HG03558 (cell line): ENCODE data around the gene RNF41.
"Not testable (repeated sequence)": the region's sequence is repeated elsewhere in the genome, so short reads cannot be mapped to it uniquely, and the experiment has no call there.

Experiments
- ATAC-seq: cut with Tn5 transposase; IDR thresholded peaks from one replicate; pipeline ENCODE4 v1.9.1; 2021; ENCODE audit warnings: moderate number of reproducible peaks; ENCODE audit not compliant: unreplicated experiment; ENCODE audit errors: extremely low read depth

Gene RNF41

GRCh38 chr12:56219840-56220239 is 1.9 kb downstream of the RNF41 start:
- no peak for ATAC-seq

DNA sequence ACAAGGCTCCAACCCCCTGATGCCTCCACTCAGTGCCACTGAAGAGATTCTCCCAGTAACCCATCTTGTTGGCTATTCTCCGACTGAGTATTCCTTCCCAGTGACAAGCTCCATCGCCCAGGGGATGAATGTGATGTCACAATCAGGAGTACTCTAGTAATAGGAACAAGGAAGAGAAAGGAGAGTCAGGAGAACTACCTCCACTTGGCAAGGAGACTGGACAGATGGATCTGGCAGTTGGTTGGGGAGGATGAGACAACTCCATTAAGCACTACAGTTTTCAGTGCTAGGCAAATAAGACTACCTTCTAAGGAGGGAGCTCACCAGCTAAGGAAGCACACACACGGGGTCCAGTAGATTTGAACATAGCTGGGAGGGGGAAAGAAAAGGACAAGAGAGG is 5.3 kb downstream of the RNF41 start:
- ATAC-seq = no peak

DNA sequence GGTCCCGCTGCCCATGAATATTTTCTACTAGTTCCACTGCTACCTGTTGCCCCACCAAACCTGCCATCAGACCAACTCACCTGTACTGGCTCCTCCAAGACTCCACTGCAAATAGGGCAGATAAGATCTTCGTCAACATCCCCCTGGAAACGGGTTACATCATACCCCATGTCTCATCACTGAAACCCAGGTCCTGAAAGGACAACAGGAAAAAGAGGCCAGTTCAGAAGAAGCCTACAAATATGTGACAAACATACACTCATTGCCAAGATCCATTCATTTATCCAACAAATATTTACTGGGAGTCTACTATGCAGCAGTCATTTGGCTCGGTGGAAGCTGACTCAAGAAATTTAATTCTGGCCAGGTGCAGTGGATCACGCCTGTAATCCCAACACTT is 7.8 kb downstream of the RNF41 start:
- no peak for ATAC-seq

DNA sequence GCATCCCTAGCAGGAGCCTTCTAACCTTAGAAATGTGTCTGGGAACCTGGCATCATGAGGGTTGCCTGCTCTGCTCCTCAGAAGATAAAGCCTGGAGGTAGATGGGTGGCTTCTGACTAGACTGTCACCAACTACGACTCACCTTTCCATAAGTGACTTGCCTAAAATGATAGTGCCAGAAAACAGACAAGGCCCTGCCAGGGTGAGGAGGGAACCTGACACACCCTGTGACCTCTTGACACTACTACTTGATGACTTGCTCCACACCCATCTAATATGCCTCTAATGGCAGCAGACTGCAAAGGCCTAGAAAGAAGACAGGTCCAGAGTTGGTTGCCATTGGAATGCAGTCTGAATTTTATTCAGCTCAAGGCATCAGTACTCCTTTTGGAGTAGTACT is 9.4 kb downstream of the RNF41 start:
- no peak for ATAC-seq

DNA sequence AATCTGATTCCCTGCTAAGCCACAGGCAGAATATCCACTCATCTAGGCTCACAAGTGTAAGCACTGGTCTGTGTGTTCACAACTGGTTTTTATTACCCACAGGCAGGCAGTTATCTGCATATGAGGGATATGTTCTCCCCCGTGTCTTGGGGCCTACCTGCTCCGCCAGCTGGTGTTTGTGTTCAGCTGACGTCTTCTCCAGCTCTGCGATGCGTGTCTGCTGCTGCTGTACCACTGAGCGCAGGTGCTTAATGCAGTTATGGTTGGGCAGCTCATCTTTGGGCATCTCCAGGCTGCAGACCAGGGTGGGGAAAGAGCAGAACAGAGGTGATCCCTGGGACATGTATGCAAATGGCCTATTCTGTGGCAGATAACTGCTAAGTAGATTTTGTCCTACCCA is 13.7 kb downstream of the RNF41 start:
- no peak for ATAC-seq

DNA sequence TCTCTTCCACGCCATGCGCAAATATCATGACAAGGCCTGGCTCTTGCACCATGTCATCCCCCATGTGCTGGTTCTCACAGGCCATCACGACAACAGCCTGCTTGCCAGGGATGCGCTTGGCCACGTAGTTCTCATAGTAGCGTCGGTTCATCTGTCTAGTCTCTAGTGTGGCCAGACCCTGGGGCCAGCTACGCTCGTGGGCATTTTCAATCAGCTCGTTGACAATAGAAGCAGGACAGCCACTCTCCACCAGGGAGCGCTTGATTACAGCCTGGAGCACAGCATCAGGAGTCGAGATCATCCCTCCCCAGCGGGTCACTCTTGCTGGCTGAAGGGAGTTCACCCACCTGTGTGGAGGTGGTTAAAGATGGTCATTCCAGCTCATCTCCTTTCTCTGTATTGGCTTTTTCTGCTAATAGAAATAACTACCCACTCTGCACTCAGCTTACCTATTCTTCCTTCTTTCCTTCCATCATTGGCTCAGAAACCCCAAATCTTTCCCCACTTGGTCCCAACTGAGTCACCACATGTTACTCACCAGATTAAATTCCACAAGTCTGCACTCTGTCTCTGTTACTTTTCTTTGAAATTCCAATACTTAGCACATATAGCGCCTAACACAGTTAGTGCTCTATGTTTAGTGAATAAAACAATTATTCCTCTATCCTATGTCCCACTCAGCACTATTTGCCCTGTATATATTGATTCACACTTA is 15.1 kb downstream of the RNF41 start:
- no peak for ATAC-seq

DNA sequence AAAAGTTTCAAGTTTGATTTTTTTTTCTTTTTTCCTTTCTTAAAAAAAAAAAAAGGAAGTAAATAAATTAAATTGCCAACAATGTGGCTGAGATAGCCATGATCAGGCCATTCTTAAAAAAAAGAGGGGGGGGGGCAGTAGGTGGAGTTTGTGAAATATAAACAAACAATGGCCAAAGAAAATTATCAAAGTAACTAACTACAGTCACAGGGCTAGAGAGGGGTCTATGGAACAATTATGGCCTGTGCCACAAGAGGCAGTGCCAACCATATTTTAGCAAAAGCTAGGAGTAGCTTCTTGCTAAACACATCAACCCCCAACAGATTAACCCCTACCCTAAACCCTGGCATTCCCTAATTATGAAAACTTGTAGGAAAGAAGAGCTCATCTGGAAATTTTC is 16.3 kb downstream of the RNF41 start:
- ATAC-seq = no peak

- ATAC-seq = no peak
These were observed 17.4 kb downstream of the RNF41 start for GRCh38 chr12:56204275-56204674.

DNA sequence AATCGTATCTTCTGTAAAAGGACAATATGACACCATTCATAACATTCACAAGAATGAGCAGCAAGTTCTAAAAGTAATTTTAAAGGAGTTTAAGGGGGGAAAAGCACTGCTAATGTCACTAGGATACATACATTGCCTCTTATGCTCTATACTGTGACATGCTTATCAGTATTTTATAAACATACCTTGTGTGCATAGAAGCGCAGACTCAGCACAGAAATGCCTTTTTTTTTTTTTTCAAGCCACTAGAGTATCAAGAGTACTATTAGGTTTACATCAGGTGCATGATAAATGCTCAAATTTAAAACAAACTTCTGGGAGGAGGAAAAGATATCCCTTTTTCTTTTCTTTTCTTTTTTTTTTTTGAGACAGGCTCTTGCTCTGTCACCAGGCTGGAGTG is 18.9 kb downstream of the RNF41 start:
- ATAC-seq = no peak

GRCh38 chr12:56202366-56202765 is 19.4 kb downstream of the RNF41 start:
- no peak for ATAC-seq

DNA sequence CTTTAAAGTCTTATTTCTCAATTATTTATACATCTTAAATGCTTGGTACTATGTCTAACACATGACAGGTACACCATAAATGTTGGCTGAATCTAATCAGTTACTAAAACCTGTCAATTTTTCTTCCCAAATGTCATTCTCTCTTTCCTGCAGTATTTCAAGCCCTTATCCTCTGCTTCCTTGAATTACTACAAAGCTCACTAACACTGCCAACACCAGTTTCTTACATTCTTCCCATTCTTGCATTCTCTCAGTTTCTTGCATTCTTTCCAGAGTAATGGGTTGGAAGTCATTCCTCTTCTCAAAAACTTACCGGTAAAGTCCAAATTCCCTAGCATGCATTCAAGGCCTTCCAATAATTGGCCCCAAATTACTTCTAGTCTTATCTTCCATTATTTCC is 22.9 kb downstream of the RNF41 start:
- no peak for ATAC-seq

- ATAC-seq = no peak
These were observed 23.6 kb downstream of the RNF41 start for GRCh38 chr12:56197921-56198635.

DNA sequence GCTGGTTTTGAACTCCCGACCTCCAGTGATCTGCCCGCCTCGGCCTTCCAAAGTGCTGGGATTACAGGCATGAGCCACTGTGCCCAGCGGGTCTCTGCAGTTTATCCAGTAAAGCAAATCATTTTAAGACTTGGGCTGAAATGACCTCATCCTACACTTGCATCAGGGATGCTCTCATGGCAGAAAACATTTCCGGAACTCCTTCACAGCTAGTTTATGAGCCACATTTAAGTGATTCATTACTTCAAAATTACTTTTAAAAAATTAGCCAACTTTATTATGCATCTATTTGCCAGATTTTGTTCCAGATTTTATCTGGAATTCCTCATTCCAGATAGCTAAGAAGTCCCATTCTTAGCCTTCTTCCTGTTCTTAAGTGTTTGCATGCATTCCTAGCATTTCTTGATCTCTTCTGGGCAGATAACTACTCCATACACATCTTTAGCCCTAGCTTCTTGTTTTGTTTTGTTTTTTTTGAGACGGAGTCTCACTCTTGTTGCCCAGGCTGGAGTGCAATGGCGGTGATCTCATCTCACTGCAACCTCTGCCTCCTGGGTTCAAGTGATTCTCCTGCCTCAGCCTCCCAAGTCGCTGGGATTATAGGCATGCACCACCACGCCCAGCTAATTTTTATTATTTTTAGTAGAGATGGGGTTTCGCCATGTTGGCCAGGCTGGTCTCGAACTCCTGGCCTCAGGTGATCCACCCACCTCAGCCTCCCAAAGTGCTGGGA is 24.7 kb downstream of the RNF41 start:
- ATAC-seq = not testable (repeated sequence)

- ATAC-seq = no peak
These were observed 28.6 kb downstream of the RNF41 start for GRCh38 chr12:56193025-56193578.

GRCh38 chr12:56192582-56192981 is 29.1 kb downstream of the RNF41 start:
- no peak for ATAC-seq

- no peak for ATAC-seq
These were observed 31.0 kb downstream of the RNF41 start for GRCh38 chr12:56190695-56191155.

DNA sequence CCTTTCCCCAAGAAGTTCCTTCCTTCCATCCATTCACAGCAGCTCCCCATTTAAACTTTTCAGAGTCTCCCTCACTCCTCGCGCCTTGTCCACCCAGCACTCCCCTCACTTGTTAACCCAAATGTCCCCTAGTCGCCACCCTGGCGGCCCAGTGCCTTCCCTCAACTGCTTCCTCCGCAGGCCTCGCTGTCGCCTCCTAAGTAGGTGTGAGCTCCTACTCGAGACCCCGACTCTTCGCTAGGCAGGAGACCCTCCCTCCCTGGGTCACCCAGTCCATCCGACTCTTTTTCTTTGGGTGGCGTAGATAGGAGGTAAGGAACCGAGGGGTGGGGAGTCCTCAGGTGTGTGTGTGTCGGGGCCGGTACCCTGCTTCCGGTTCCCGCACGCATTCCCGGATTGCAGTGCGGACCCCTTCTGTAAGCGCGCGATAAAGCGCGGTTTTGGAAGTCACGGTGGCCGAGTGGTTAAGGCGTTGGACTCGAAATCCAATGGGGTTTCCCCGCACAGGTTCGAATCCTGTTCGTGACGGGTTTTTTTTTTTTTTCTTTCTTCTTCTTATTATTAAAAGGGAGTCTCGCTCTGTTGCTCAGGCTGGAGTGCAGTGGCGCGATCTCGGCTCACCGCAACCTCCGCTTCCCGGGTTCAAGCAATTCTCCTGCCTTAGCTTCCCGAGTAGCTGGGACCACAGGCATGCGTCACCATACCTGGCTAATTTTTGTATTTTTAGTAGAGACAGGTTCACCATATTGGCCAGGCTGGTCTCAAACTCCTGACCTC is 31.6 kb downstream of the RNF41 start:
- ATAC-seq = no peak

GRCh38 chr12:56189099-56189917 is 32.4 kb downstream of the RNF41 start, which contains the start of gene SMARCC2:
Gene SMARCC2, minus strand, starts transcription at chr12:56189483. Its CDS starts 22 bp downstream, at chr12:56189461.
- ATAC-seq = no peak

- no peak for ATAC-seq
These were observed 33.0 kb downstream of the RNF41 start for GRCh38 chr12:56188778-56189098.
